GM20000 (cell line): ENCODE data around the gene MOSMO.
"Not testable (repeated sequence)": the region's sequence is repeated elsewhere in the genome, so short reads cannot be mapped to it uniquely, and the experiment has no call there.

ENCODE experiments used
- DNase-seq: peaks from one replicate; pipeline ENCODE4 v3.0.0; 2012; ENCODE audit warnings: low spot score
- TF ChIP-seq, protein P1 (sequence below): IDR thresholded peaks from 2 replicates; pipeline ENCODE4 v1.5.1; 2012; ENCODE audit warnings: mild to moderate bottlenecking, control low read depth; ENCODE audit errors: extremely low read depth, missing control alignments

MOSMO gene

DNA sequence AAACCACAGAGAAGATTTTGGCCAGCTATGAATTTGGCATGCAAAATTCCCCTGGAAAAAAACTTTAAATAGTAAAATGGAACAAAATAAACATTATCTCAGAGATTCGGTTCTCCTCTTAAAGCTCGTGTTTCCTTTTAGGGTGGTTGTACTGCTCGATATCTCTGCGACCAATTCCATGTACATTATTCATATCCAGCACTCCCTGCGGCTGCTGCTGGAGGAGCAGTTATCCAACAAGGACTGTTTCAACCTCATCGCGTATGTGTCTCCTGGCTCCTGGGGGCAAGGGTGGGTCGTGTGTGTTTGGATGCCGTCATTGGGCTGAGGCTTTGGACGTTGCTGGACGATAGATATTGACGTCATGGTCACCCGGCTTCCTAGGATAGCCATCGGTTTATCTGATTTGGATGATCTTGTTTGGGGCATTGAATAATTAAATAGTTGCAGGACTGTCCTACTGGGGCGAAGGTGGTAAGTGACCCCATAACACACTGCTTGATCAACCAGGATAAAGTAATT lies 118.2 kb downstream of the MOSMO start:
- no peak for DNase-seq
- TF ChIP-seq, protein P1, sequence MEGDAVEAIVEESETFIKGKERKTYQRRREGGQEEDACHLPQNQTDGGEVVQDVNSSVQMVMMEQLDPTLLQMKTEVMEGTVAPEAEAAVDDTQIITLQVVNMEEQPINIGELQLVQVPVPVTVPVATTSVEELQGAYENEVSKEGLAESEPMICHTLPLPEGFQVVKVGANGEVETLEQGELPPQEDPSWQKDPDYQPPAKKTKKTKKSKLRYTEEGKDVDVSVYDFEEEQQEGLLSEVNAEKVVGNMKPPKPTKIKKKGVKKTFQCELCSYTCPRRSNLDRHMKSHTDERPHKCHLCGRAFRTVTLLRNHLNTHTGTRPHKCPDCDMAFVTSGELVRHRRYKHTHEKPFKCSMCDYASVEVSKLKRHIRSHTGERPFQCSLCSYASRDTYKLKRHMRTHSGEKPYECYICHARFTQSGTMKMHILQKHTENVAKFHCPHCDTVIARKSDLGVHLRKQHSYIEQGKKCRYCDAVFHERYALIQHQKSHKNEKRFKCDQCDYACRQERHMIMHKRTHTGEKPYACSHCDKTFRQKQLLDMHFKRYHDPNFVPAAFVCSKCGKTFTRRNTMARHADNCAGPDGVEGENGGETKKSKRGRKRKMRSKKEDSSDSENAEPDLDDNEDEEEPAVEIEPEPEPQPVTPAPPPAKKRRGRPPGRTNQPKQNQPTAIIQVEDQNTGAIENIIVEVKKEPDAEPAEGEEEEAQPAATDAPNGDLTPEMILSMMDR: no peak

DNA sequence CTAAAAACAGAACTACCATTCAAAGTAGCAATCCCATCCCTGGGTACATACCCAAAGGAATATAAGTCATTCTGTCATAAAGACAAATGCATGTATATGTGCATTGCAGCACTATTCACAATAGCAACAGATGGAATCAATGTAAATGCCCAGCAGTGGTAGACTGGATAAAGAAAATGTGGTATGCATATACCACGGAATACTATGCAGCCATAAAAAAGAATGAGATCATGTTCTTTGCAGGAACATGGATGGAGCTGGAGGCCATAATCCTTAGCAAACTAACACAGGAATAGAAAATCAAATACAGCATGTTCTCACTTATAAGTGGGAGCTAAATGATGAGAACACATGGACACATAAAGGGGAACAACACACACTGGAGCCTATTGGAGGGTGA lies 120.6 kb downstream of the MOSMO start:
- DNase-seq: not testable (repeated sequence)

DNA sequence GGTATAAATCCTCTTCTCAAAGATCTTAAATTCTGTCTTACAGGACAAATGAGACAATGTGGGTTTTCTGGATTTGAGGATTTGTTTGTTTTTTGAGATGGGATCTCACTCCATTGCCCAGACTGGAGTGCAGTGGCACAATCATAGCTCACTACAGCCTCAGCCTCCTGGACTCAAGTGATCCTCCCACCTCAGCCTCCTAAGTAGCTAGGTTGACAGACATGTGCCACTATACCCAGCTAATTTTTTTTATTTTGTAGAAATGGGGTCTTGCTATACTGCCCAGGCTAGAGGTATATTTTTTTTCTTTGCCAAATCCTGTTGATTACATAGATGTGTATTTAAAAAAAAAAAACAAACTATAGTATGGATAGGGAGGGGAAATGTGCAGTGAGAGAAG lies 122.6 kb downstream of the MOSMO start:
- no peak for DNase-seq

DNA sequence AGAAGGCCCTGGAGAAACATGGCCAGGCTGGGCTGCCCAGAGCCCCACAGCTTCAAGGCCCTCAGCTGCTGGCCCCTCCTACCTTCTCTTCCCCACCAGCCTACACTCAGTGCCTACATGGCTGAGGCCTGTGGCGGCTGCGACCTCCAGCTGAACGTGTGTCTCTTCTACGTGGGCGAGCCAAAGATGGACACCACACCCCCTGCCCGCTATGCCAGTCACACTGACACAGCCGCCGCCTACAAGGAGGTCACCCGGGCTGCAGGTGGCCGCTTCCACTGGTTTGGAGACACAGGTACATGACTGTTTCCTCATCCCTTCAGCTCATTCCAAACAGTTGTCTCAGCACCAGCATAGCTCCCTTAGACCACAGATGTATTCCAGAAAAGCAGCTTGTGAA lies 124.9 kb downstream of the MOSMO start:
- no peak for DNase-seq
- TF ChIP-seq, protein P1: no peak

More for the DNA sequence above, 122.6 kb downstream of the MOSMO start:
- TF ChIP-seq, protein P1: no peak
